ENCODE measurements around the gene ZFP1.
"Not testable (repeated sequence)": the region's sequence is repeated elsewhere in the genome, so short reads cannot be mapped to it uniquely, and the experiment has no call there.

ZFP1 gene

DNA sequence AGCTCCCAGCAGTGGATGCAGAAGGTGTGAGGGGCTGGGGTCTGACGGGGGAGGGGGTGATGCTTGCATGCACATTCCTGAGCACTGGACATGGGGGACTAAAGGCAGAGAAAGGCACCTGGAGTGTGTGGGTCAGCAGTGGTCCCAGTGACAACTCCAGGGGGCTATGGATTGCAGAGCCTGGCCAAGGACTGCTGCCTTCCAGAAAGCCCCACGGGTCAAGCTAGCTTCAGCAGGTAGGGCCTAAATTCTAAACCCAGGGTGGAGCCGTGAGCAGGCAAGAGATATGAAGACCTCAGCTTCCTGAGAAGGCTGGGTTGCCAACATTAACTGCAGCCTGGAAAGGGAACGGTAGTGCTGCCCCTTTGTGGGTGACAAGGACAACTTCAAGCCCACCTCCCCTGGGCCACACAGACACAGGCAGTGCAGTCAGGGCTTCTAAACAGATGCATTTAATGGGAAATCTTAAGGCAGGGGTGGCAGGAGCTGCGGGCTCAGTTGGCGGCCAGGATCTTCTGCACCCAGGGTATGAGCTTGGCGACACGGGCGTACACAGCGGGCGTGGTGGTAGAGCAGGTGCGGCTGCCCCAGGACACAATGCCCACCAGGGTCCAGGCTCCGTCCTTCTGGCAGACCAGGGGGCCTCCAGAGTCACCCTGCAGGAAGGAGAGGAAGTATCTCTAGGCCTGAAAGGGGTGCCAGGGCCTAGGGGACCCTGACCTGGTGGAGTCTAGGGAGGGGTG lies 55.5 kb downstream of the ZFP1 start:
- H3K9me3 ChIP-seq (ENCODE audit: control insufficient read depth, low read length) = no peaks in the 10 kb centered on the region
- DNase-seq = no peak
- H3K36me3 ChIP-seq (ENCODE audit: control insufficient read depth, insufficient read depth, low read length) = no peaks in the 10 kb centered on the region
- H3K4me1 ChIP-seq (ENCODE audit: control insufficient read depth, insufficient read depth, low read length, poor library complexity, severe bottlenecking) = peaks cover 5% of the 10 kb centered on the region
- H3K4me3 ChIP-seq (ENCODE audit: insufficient read depth, low read depth, low read length, poor library complexity, severe bottlenecking) = no peak overlapping the region
- no peaks in the 10 kb centered on the region for H3K27me3 ChIP-seq (replicated peaks; ENCODE audit: control insufficient read depth, insufficient read depth, low read length, poor library complexity, severe bottlenecking)
- H3K27ac ChIP-seq (ENCODE audit: insufficient read depth, low read length, poor library complexity, severe bottlenecking) = no peak overlapping the region

DNA sequence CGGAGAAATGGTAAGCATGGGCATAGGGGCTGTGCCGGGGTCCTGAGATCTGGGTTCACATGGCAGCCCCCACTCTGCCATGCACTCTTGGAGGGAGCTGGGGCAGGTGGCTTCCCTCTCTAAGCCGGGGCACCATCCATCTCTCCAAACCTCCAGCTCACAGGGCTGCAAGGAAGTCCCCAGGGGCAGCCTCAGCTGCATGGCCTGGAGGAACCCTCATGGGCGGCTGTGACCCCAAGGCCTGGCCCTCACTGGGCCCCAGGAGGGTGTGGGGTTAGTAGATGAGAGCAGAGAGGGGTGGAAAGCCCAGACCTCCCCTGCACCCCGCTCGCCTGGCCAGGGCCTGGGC lies 56.1 kb downstream of the ZFP1 start:
- no peak overlapping the region for H3K4me3 ChIP-seq (ENCODE audit: insufficient read depth, low read depth, low read length, poor library complexity, severe bottlenecking)
- H3K27ac ChIP-seq (ENCODE audit: insufficient read depth, low read length, poor library complexity, severe bottlenecking) = no peak overlapping the region
- no peaks in the 10 kb centered on the region for H3K27me3 ChIP-seq (replicated peaks; ENCODE audit: control insufficient read depth, insufficient read depth, low read length, poor library complexity, severe bottlenecking)
- peaks cover 5% of the 10 kb centered on the region for H3K4me1 ChIP-seq (ENCODE audit: control insufficient read depth, insufficient read depth, low read length, poor library complexity, severe bottlenecking)
- H3K36me3 ChIP-seq (ENCODE audit: control insufficient read depth, insufficient read depth, low read length) = no peaks in the 10 kb centered on the region
- no peaks in the 10 kb centered on the region for H3K9me3 ChIP-seq (ENCODE audit: control insufficient read depth, low read length)
- no peak for DNase-seq

DNA sequence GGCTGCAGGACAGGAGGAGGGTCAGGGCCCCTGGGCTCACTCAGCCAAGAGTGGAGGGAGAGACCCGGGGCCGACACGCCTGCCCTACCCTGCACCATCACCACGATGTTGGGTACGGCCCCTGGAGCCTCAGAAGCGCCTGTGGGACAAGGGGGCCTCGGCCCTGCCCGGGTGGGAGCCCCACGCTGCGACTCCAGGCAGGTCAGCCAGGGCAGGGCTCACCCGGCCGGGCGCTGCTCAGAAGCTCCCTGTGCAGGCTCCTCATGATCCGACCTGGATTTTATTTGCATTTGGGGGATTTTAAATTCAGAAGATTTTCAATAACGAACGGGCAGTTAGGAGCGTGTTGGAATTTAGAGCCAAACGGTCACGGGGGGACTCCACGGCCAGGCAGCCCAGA lies 56.6 kb downstream of the ZFP1 start:
- not testable (repeated sequence) for H3K27ac ChIP-seq (ENCODE audit: insufficient read depth, low read length, poor library complexity, severe bottlenecking); H3K36me3 ChIP-seq (ENCODE audit: control insufficient read depth, insufficient read depth, low read length); H3K27me3 ChIP-seq (replicated peaks; ENCODE audit: control insufficient read depth, insufficient read depth, low read length, poor library complexity, severe bottlenecking); H3K4me3 ChIP-seq (ENCODE audit: insufficient read depth, low read depth, low read length, poor library complexity, severe bottlenecking); H3K9me3 ChIP-seq (ENCODE audit: control insufficient read depth, low read length); H3K4me1 ChIP-seq (ENCODE audit: control insufficient read depth, insufficient read depth, low read length, poor library complexity, severe bottlenecking); DNase-seq

DNA sequence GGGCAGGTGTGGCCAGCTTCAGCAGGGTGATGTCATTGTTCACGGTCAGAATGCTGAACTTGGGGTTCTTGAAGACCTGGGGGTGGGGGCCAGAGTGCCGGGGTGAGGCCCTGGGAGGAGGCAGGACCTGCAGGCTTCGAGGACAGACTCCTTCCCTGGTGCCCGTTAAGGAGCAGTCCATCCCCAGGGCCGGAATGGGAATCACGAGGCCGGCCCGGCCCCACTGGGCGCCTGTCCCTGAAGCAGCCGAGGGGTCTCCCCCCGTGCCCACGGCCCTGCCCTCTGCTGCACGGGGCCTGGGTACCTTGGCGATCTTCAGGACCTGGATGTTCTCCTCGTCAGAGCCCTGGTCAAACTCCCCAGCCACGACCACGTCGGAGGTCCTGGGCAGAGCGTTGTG lies 57.1 kb downstream of the ZFP1 start:
- H3K27me3 ChIP-seq (replicated peaks; ENCODE audit: control insufficient read depth, insufficient read depth, low read length, poor library complexity, severe bottlenecking); H3K36me3 ChIP-seq (ENCODE audit: control insufficient read depth, insufficient read depth, low read length); H3K4me1 ChIP-seq (ENCODE audit: control insufficient read depth, insufficient read depth, low read length, poor library complexity, severe bottlenecking); H3K4me3 ChIP-seq (ENCODE audit: insufficient read depth, low read depth, low read length, poor library complexity, severe bottlenecking); H3K27ac ChIP-seq (ENCODE audit: insufficient read depth, low read length, poor library complexity, severe bottlenecking); H3K9me3 ChIP-seq (ENCODE audit: control insufficient read depth, low read length); DNase-seq: not testable (repeated sequence)

DNA sequence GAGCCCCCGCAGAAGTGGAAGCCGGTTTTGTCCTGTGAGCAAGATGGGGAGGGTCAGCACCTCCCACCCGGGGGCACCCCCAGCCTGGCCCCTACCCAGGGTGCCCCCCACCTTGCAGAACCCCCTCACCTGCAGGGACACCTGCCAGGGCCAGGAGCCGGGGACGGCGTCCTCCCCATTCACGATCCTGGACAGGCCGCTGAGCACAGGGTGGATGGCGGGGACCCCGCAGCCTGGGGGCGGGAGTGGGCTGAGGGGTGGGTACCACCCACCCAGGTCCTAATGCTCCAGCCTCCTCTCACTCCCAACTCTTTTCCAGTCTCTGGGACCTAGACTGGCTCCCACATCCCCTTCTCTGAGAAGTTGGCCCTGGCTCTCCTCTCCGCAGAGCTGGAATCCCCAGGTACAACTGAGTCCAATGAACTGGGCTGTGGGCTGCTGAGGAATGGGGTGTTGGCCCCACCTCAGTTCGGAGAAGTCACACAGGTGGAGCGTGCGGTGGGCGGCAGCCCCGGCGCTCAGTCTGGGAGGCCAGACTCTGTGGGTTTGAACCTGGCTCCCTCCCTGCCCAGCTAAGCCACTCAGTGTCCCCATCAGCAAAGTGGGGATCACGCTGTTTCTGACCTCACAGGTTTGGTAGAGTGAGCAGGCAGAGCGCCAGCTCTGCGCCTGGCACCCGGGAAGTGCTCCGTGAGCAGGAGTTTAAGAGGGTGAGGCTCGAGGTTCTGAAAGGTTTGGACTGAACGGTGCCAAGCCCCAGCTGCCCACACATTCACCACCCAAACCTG lies 57.8 kb downstream of the ZFP1 start:
- H3K4me3 ChIP-seq (ENCODE audit: insufficient read depth, low read depth, low read length, poor library complexity, severe bottlenecking); H3K27ac ChIP-seq (ENCODE audit: insufficient read depth, low read length, poor library complexity, severe bottlenecking); H3K9me3 ChIP-seq (ENCODE audit: control insufficient read depth, low read length); H3K36me3 ChIP-seq (ENCODE audit: control insufficient read depth, insufficient read depth, low read length); DNase-seq; H3K4me1 ChIP-seq (ENCODE audit: control insufficient read depth, insufficient read depth, low read length, poor library complexity, severe bottlenecking); H3K27me3 ChIP-seq (replicated peaks; ENCODE audit: control insufficient read depth, insufficient read depth, low read length, poor library complexity, severe bottlenecking): not testable (repeated sequence)

DNA sequence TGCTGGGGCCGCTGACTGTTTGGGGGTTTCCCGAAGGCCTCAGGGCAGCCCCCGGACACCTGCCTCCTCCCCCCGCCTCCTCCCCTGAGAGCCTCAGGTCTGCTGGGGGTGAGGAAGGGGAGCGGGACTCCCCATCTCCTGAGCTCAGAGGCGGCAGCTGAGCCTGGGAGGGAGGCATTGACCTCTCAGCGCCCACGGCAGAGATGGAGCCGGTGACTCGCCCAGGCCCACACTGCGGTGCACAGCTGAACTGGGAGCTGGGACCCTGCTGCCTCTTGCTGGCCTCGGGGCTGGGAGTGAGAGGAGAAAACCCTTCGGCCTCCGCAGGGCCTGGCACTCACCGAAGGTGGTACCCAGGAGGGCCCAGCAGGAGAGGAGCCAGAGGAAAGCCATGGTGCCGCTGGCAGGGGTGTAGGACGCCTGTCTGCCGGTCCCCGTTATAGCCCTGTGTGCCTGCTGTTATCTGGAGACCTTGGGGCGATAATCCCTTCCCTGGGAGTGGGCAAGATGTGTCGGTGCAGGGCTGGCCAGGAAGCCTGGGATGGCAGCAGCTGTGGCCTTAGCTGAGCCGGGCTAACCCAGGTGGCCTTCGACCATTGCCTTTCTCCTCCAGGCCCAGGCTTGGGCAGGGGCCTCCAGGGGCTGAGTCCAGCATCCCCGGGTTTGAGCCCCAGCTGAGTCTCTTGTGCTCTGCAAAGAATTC lies 58.6 kb downstream of the ZFP1 start, which contains the start of gene CTRB2:
TSS of gene CTRB2 (minus strand) at position 413 of the 703 bp plus-strand sequence. CDS start at position 393, 20 bp downstream.
- DNase-seq = no peak
- H3K36me3 ChIP-seq (ENCODE audit: control insufficient read depth, insufficient read depth, low read length) = no peaks in the 10 kb centered on the region
- no peaks in the 10 kb centered on the region for H3K9me3 ChIP-seq (ENCODE audit: control insufficient read depth, low read length)
- no peak within 1 kb of the TSS for H3K4me3 ChIP-seq (ENCODE audit: insufficient read depth, low read depth, low read length, poor library complexity, severe bottlenecking)
- no peak within 1 kb of the TSS for H3K27ac ChIP-seq (ENCODE audit: insufficient read depth, low read length, poor library complexity, severe bottlenecking)
- no peaks in the 10 kb centered on the region for H3K27me3 ChIP-seq (replicated peaks; ENCODE audit: control insufficient read depth, insufficient read depth, low read length, poor library complexity, severe bottlenecking)
- H3K4me1 ChIP-seq (ENCODE audit: control insufficient read depth, insufficient read depth, low read length, poor library complexity, severe bottlenecking) = no peaks in the 10 kb centered on the region

DNA sequence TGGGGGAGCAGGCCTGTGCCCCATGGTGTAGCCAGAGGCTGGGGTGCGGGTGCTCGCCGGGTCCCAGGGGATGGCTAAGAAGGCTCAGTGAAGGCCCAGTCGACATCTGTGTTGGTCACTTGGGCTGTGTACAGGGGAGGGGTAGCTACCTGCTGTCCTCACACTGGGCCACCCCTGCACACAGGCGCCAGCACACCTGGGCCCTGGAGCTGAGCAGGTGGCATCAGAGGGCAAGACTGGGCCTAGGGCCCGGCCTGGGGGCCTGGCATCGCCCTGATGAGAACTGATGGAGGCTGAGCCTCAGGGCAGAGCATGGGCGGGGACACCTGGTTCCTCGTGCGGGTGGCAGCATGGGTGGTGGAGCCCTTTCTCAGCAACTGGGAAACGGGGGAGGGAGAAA lies 59.5 kb downstream of the ZFP1 start:
- H3K9me3 ChIP-seq (ENCODE audit: control insufficient read depth, low read length) = no peaks in the 10 kb centered on the region
- no peak for DNase-seq

DNA sequence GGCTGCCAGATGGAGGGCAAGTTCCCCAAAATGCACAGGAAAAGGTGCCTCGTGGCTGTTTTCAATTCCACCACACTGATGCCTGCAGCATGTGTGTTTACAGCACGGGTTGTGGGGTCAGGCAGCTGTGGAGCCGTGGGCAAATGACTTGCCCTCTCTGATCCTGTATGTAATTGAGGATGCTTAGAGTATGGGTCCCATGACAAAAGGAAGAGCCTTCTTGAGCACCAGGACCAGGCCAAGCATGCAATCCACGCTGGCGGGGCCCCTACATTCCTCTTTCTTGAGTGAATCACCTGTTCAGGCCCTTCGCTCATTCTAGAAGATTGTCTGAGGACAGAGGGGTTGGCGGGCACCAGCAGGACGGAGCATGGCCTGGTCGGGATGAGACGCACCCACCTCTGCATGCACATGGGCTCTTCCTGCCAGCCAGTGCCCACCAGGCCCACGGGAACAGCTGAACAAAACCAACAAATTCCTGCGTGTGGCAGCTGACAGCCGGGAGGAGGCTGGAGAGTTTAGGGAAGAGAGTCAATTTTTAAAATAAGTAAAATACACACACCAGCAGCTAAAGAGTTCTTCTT lies 60.0 kb downstream of the ZFP1 start:
- Histone ChIP-seq H3K9me3 (ENCODE audit: control insufficient read depth, low read length) (no peaks in the 10 kb centered on the region), H3K4me1 (ENCODE audit: control insufficient read depth, insufficient read depth, low read length, poor library complexity, severe bottlenecking) (no peaks in the 10 kb centered on the region), H3K36me3 (ENCODE audit: control insufficient read depth, insufficient read depth, low read length) (no peaks in the 10 kb centered on the region), H3K4me3 (ENCODE audit: insufficient read depth, low read depth, low read length, poor library complexity, severe bottlenecking) (no peak overlapping the region), H3K27ac (ENCODE audit: insufficient read depth, low read length, poor library complexity, severe bottlenecking) (no peak overlapping the region), H3K27me3 (replicated peaks; ENCODE audit: control insufficient read depth, insufficient read depth, low read length, poor library complexity, severe bottlenecking) (no peaks in the 10 kb centered on the region)
- DNase-seq = no peak

More for the DNA sequence above, 59.5 kb downstream of the ZFP1 start:
- no peaks in the 10 kb centered on the region for H3K4me1 ChIP-seq (ENCODE audit: control insufficient read depth, insufficient read depth, low read length, poor library complexity, severe bottlenecking)
- H3K27ac ChIP-seq (ENCODE audit: insufficient read depth, low read length, poor library complexity, severe bottlenecking) = no peak overlapping the region
- H3K27me3 ChIP-seq (replicated peaks; ENCODE audit: control insufficient read depth, insufficient read depth, low read length, poor library complexity, severe bottlenecking) = no peaks in the 10 kb centered on the region
- H3K4me3 ChIP-seq (ENCODE audit: insufficient read depth, low read depth, low read length, poor library complexity, severe bottlenecking) = no peak overlapping the region
- H3K36me3 ChIP-seq (ENCODE audit: control insufficient read depth, insufficient read depth, low read length) = no peaks in the 10 kb centered on the region

DNA sequence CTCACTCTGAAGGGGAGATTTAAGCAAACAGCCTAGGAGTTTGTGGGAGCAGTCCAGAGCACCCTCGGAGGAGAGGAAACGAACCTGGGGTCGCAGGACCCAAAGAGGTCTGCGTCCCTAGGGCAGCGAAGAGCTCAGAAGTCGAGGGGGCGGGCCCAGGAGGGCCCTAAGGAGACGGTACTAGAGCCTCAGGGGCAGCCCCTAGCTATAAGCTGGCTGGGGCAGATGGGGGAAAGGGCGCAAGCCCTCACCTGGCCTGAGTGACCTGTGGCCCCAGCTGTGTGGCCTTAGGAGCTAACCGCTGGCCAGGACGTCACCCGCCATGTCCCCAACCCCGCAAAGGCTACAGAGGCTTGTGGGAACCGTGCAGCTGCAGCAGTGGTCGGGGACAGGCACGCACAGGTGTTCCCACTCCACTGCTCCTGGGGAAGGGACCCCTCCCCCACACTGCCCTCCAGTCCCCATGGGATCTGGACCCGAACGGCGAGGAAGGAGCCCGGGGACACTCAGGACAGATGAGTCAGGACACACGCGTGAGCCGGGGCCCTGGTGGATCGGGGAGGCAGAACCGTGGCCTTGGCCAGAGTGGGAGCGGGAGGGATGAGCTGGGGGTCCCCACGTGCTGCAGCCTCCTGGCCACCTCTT lies 60.7 kb downstream of the ZFP1 start:
- DNase-seq = no peak
- H3K27me3 ChIP-seq (replicated peaks; ENCODE audit: control insufficient read depth, insufficient read depth, low read length, poor library complexity, severe bottlenecking) = no peaks in the 10 kb centered on the region
- no peaks in the 10 kb centered on the region for H3K9me3 ChIP-seq (ENCODE audit: control insufficient read depth, low read length)

More for the DNA sequence above, 60.7 kb downstream of the ZFP1 start:
- Histone ChIP-seq H3K27ac (ENCODE audit: insufficient read depth, low read length, poor library complexity, severe bottlenecking) (no peak overlapping the region), H3K36me3 (ENCODE audit: control insufficient read depth, insufficient read depth, low read length) (no peaks in the 10 kb centered on the region), H3K4me1 (ENCODE audit: control insufficient read depth, insufficient read depth, low read length, poor library complexity, severe bottlenecking) (no peaks in the 10 kb centered on the region), H3K4me3 (ENCODE audit: insufficient read depth, low read depth, low read length, poor library complexity, severe bottlenecking) (no peak overlapping the region)

All from effector memory CD4-positive, alpha-beta T cell (primary cell).